KOPT-K1 (cell line): ENCODE data around the gene SOX10.

Experiments used
- H3K27ac ChIP-seq: fragments of 200-600 bp; sonication (generic); 2 replicates; pipeline ENCODE4 v1.5.1; 2016; ENCODE audit warnings: antibody characterized with exemption, mild to moderate bottlenecking, low read depth, low read length; ENCODE audit not compliant: poor library complexity, severe bottlenecking
- H3K36me3 ChIP-seq: fragments of 200-600 bp; sonication (generic); 2 replicates; pipeline ENCODE4 v1.5.1; 2017; ENCODE audit warnings: antibody characterized with exemption, mild to moderate bottlenecking, low read length, moderate library complexity; ENCODE audit not compliant: insufficient read depth
- H3K9me3 ChIP-seq: fragments of 200-600 bp; sonication (generic); 2 replicates; pipeline ENCODE4 v1.5.1; 2017; ENCODE audit warnings: antibody characterized with exemption, low read length, mild to moderate bottlenecking; ENCODE audit not compliant: insufficient read depth, poor library complexity, severe bottlenecking

SOX10 gene

DNA sequence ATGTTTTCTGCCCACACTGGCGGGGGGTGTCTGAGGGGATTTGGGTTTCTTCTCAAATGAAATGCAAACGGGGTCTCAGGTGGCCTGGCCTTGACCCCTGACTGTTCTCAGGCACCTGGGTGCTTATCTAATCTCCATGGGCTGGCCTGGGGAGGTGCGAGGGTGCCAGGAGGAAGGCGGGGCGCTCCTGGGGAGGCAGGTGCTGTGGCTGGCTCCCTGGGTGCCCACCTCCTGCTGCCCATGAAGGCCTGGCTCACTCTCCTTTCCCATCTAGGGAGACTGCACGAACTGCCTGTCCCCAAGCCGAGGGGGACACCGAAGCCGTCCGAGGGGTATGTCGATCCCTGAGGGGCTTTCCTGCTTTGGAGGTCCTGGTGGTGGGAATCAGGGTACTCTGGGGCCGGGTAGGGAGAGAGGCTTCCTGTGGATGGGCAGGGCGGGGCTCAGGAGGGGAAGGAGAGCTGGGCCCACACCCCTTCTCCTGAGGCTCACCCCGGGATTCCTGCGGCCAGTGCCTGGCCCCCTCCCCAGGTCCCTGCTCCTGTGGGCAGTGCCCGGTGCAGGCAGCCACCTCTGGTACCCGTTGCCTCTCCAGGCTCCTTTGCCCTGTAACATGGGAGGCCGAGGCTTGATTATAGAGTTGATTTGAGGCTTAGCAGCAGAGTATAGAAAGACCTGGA, 59.8 kb downstream of the SOX10 start:
- no peaks in the 10 kb centered on the region for H3K36me3 ChIP-seq
- no peaks in the 10 kb centered on the region for H3K9me3 ChIP-seq
- no peak overlapping the region for H3K27ac ChIP-seq

GRCh38 chr22:37923927-37924326, 60.4 kb downstream of the SOX10 start:
- H3K9me3 ChIP-seq: no peaks in the 10 kb centered on the region
- H3K27ac ChIP-seq: no peak overlapping the region
- no peaks in the 10 kb centered on the region for H3K36me3 ChIP-seq
